Activated T-helper 1 cell treated with Interleukin-2 at 50 U/mL for 16 hours (primary cell): Measurements from ENCODE around the gene FXYD3.

Experiments used
- DNase-seq: peaks from one replicate; pipeline ENCODE4 v3.0.0-alpha.2; 2020; ENCODE audit warnings: low read depth

Gene FXYD3

DNA sequence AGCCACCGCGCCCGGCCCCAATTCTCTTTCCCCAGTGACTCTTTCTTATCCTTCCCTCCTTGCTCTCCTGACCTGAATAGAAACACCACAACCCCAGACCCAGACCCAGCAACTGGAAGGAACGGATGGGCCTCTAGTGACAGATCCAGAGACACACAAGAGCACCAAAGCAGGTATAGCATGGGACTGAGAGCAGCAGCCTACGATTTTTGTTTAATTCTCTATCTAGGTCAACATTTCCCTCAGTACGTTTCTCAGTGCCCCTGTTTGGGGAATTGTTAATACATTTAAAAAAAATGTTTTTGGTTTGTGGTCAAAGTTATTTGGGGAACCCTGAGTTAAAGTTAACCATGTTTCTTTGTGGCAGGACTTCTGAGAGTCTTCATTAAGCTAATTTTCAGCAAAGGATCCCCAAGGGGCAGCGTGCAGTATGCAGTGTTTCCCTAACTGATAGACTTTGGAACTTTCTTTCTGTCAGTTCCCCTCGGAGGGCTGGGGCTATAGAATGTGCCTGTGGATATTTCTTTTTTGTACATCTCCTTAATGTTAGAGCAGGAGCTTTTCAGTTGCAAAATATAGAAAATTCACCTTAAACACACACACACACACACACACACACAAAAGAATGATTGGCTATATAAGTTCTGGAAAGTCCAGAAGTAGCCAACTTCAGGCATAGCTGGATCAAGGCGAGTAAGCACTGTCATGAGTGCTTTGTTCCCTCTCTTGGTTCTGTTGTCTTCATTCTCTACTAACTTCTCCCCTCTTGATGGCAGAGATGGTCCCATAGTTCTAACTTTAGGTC lies 45.2 kb downstream of the FXYD3 start:
- no peak for DNase-seq

DNA sequence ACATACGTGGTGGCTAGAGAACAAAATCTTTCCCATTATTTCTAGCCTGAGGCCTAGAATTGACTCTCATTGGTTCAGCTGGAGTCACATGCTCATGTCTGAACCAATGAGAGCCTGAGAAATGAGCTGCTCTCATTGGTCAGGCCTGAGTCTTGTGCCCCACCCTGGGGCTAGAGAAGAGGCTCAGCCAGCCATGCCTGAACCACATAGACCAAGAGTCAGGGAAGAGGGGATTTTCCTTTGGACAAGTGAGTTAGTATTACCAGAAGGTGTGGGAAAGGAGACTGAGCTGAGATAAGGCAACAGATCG lies 45.8 kb downstream of the FXYD3 start:
- DNase-seq: no peak

DNA sequence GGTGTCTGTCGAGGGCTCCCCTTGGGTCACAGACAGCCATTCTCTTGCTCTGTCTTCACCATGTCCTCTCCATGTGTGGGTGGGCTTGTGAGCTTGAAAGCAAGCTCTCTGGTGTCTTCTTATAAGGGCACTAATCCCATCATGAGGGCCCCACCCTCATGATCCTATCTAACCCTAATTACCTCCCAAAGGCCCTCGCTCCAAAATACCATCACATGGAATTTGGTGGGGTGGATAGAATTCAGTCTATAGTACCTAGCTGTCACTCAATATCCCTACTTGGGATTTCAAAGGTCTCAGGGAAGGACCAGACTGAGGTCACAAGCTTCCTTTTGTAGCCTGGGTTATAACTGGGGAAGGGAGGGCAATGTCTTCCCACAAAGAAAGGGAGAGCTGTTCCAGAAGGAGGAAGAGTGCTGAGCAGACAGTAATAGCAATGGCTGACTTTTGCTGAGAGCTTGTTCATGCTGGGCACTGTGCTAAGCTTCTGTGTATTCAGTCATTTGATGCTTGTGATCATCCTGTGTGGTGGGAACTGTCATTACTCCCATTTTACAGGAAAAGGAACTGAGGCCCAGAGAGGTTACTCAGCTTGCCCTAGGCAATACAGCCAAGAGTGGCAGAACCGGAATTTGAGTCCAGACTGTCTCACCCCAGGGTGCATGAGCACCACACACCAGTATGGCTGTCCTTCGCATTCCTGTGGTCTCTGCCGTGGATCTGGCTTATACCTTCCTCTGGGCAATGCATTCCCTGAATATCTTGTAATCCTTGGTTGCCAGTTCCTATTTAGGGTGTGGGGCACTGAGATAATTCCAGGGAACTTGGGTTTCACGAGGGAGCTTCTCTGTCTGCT lies 47.1 kb downstream of the FXYD3 start:
- no peak for DNase-seq

DNA sequence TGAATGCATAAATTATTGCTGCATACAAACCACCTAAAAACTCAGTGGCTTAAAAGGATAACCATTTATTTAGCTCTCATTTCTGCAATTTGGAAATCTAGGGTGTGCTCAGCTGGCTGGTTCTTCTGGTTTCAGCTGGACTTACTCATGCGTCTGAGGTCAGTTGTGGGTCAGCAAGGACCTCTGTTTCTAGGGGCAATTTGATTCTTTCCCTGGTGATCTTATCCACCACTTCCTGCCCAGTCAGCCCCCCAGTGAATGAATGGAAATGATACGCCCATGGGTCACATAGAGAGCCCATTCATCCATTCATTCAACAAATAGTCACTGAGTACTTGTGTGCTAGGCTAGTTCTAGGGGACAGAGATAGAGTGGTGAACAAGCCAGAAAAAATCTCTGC lies 48.8 kb downstream of the FXYD3 start:
- DNase-seq: no peak

DNA sequence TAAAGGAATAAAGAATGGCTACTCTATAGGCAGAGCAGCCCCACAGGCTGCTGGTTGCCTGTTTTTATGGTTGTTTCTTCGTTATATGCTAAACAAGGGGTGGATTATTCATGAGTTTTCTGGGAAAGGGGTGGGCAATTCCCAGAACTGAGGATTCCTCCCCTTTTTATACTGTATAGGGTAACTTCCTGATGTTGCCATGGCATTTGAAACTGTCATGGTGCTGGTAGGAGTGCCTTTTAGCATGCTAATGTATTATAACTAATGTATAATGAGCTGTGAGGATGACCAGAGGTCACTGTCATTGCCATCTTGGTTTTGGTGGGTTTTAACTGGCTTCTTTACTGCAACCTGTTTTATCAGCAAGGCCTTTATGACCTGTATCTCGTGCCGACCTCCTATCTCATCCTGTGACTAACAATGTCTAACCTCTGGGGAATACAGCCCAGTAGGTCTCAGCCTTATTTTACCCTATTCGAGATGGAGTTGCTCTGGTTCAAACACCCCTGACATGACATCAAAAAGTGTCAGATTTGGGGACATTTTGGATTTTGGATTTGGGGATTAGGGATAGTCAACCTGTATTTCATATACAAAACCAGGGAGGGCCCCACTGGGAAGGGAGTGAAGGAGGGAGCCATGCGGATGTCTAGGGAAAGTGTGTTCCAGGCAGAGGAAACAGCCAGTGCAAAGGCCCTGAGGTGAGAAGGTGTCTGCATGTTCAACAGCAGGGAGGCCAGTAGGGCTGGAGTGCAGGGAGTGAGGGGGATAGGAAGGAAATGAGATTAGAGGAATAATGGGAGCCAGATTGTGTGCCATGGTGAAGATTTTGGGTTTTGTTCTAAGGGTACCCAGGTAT lies 49.8 kb downstream of the FXYD3 start:
- no peak for DNase-seq

- no peak for DNase-seq
Observed at GRCh38 chr19:35166100-35167063, 50.8 kb downstream of the FXYD3 start.

- no peak for DNase-seq
Observed at GRCh38 chr19:35167251-35168119, 51.9 kb downstream of the FXYD3 start.

DNA sequence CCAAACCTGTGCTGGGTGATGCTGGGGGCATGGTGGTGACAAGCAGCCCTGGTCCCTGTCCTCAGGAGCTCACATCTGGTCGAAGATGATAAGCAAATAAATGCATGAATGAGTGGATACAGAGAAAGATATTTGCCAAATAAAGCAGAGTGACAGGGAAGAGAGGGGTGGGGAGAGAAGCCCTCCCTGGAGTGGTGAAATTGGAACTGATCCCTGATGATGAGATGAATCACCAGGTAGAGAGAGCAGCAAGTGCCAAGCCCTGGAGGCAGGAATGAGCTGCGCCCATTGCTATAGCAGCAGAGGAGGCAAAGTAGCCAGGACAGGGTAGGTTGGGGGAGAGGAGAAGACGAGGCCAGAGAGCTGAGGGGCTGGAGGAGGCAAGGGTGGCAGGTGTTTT lies 52.6 kb downstream of the FXYD3 start:
- no peak for DNase-seq

DNA sequence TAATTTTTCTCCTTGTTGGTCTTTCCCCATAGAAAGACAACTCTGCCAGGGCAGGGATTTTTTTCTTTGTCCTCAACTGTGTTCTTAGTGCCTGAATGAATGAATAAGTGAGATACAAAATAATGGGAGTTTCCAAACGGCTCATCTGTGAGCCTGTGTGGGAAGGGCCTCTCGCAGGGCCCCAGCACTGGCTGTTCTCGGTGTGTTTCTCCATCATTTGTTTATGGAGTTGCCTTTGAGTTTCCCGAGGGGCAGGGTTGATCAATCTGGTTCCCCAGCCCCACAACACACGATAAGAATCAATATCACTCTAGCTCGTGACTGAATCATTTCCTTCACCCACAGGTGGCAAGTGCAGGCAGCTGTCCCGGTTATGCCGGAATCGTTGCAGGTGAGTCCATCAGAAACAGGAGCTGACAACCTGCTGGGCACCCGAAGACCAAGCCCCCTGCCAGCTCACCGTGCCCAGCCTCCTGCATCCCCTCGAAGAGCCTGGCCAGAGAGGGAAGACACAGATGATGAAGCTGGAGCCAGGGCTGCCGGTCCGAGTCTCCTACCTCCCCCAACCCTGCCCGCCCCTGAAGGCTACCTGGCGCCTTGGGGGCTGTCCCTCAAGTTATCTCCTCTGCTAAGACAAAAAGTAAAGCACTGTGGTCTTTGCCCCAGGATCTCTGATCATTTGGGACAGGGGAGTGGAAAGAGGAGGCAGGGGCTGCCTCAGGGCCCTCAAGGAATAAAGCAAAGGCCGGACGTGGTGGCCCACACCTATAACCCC lies 53.8 kb downstream of the FXYD3 start:
- no peak for DNase-seq

- DNase-seq: no peak
Observed at GRCh38 chr19:35170359-35171061, 54.9 kb downstream of the FXYD3 start.

DNA sequence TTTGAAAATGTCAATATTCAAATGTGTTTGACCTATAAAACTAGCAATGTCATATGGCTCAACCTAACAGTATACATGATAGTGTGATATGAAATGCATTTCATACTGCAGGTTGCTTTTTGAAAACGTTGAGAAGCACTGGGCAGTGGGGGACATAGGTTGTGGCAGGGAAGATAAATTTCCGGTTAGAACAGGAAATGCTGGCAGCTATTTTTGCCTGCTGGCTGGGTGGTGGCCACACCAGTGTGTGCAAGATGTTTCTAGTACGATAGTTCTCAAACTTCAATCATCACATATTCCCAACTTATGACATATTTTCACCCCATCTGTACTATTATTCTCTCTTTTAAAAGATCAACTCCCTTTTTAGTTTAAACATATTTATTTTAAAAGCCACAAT lies 56.1 kb downstream of the FXYD3 start:
- no peak for DNase-seq
